Stimulated activated CD4-positive, alpha-beta T cell treated with anti-CD3 and anti-CD28 coated beads, Interleukin-2, amount 100 ng/mL, for 48 hours (primary cell): ENCODE data around the gene GPR62.
A peak's percentile ranks its signal among the peaks of the same experiment; 100 is the strongest.

Source experiments
- DNase-seq, 2 donors: peaks; one replicate each; pipeline ENCODE4 v3.0.0-alpha.2; 2020

GPR62 gene

DNA sequence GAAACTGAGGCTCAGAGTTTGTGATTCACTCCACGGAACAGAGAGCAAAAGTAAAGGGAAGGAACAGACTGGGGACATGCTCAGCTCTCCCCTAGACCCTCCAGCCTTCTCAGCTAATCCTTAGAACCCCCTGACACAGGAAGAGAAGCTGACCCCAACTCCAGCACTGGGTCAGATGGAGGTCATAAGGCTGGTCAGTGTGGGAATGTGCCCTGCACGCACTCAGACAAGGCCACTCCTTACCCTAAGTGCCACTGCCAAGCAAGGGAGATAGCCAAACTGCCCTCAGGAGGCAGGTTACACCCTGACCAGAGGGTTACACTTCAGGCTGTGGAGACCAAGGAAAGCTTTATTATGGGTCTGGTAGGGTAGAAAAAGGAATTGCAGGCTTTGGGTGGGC is 39.3 kb downstream of the GPR62 start:
- no peak for DNase-seq

DNA sequence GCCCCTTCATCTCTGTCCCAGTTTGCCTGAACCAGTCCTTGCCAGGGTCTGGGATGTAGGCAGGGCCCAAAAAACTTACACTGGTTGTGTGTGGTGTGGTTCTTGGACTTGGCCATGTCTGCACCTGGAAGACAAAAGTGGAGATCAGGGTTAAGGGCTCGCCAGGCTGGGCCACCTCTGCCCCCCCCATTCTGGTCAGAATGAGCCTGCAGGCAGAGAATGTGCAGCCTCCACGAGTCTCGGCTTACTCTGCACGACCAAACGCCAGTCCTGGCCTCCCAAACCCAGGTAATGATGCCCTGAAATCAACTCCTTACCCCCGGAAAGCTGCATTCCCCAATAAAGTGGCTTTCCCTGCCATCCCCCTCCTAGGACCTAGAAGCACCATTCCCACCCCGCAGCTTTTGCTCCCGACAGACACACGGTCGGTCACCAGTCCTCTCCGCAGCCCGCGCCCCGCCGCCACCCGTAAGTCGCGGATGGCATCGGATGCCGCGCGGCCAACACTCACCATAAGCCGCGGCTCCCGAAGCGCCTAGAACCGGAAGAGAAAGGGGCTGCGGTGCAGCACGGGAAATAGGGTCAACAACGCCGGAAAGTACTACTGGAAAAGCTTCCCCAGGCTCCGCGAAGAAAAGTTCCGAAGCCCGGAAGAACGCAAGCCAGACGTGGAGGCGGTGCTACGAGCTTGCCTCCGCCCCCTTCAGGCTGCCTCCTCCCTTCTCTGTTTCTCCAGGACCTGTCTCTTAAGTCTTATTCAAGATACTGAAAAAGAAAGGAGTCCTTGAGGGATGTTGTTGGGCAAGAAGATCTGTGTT is 40.4 kb downstream of the GPR62 start, which contains the start of gene RPL29:
Gene RPL29, minus strand, starts transcription at position 550 of the 818 bp plus-strand sequence. Its CDS starts 434 bp downstream, at position 116.
- DNase-seq, result peak; percentile 85 to 88

DNA sequence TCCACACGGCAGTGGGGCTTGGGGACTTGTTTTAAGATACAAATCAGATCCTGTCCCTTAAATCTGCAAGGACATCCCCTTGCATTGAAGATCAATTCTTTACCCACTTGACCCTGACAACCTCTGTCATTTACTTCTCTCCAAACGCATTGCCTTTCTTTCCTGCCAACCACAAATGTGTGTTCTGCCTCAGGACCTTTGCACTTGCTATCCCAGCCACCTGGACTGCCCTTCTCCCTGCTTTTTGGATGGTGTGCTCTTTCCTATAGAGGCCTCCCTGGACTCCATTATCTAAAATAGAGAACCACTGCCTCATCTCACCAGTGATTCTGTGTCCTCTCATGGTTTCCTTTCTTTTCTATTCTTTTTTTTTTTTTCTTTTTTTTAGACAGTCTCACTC is 42.0 kb downstream of the GPR62 start:
- no peak for DNase-seq

DNA sequence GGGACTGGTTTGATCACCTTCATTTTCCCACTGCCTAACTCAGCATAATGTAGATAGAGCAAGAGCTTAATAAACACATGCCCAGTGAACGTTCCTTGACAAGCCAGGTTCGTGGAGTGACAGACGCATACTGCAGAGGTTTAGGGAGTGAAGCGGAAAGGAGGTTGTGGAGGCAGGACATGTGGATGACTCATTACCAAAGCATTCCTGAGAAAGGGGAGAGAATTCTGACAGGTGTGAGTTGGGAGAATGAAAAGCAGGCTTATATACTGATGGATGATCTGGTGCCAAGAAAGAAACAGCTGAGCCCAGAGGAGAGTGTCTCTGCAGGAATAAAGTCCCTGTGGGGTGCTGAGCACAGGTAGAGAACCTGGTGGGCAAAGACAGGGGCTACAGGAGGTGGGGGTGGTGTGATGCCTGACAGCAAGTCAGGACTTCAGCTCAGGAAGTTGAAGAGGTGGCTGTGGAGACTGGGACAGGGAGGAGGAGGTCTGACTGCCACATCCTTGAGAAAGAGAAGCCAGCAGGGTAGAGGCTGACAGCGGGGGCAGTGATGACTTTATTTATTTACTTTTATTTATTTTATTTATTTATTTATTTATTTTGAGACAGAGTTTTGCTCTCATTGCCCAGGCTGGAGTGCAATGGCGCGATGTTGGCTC is 42.9 kb downstream of the GPR62 start:
- no peak for DNase-seq

DNA sequence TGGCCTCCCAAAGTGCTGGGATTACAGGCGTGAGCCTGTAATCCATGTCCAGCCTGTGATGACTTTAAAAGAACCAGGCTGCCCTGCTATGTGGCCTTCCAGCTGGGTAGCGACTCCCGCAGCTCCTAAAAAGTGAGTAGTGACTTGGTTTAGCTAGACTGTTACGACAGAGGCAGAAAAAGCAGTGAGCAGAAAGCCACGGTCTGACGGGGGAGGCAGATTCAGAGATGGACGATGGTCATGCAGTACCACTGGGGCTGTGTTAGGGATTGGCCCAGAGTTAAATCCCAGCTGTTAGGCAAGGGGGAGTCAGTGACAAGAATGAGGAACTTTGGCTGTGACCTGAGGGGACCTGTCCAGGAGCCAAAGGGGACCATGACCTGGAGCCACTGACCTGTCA is 43.6 kb downstream of the GPR62 start:
- no peak for DNase-seq

DNA sequence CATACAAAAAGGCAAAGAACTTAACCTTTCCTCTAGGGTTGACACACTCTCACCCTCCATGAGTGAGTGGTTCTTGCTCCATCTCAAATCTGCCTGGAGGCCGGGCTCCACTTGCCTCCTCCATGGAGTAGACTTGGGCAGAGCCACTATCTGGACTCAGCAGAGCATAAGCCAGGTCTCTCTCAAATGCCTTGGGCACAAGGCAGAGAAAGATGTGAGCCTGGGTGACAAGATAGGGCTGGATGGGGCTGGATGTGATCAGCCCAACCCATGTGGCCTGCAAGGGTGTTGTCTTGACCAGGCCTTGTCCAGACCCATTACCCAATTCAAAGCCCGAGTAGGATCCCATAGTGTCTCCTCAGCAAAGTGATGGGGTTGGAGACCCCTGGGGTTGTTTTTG is 44.7 kb downstream of the GPR62 start:
- no peak for DNase-seq

DNA sequence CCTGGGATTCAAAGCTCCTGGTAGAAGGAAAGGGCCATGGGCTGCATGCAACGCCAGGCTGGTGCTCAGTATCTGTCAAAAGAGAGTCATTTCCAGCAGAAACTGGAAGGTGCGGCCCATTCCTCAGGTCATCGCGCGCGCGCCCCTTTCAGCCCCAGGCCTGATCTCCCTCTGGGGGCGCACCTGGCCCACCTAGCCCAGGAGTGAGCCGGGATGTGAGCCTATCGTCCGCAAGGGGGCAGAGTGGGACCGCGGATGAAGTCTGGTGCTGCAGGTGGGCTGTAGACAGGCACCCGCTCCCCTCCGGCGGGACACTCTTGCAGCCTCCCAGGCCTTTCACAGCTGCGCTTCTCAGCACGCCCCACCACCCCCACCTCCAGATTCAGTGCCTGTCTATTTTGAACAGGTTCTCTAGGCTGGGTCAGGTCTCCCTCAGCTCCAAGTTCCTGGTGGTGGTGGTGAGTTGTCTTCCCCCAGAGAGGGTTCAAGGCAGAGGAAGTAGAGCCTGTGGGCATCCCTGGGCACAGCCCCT is 46.3 kb downstream of the GPR62 start:
- DNase-seq, result peak; percentile 79 to 84

DNA sequence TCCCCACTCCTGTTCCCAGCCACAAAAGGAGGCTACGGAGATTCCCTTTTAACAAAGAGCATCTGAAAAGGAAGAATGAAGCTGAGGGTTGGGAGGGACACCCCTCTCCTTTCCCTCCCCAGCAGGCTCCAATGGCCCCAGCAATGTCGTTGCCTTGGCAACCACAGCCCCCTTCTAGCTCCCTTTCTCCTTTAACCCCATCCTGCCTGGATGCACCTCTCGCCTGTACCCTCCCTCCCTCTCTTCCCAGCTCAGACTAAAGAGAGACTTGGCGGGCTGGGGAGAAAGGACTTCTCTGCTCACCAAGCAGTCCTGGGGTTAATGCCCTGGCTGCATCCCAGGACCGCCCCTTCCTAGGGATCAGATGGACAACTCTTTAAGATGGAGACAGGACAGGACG is 47.6 kb downstream of the GPR62 start:
- DNase-seq, result no peak

DNA sequence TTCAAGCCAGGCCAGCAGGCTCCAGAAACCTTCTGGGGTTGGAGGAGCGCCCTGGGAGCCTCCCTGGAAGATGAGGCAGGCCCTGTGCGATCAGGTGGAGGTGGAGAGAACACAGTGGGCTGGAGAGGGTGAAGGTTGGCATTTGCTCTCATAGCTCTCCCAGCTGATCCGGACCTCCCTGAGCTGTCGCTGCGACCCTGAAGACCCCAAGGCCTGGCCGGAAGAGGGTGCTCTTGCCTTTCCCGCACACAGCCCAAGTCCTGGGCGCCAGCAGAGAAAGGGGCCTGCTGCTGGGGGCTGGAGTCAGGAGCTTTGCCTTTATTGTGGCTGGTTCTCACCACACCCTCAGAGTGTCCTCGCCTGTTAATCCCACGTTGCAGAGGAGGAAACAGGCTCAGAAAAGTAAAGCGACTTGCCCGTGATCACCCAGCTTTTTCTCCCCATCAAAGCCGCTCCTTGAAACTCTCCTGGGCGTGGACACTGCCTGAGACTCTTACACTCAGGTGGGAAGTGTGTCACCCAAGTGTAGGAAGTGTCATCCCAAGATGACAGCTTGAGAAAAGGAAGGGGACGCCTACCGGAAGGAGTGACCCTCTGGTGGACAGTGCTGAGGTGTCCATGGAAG is 49.1 kb downstream of the GPR62 start:
- DNase-seq, result no peak

DNA sequence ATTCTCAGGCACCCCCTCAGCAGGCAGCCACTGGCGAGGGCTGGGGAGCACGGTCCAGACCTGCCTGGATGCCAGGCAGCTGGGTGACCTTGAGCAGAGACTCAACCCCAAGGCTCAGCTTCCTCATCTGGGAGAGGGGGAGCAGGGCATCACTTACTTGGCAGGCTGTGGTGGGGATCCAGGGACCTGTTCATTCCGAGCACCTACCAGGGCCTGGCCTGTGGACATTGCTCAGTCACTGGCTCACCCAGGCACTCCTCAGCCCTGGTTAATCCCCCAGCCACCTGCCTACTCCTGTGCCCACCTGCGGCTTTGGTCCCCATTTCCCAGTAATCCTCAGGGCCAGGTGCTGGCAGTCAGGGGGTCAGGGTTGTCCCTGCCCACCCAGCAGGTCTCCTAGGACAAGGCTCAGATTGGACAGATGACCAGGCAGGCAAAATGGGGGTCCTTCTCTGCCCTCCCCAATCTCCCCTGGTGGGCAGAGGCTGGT is 49.8 kb downstream of the GPR62 start:
- no peak for DNase-seq

DNA sequence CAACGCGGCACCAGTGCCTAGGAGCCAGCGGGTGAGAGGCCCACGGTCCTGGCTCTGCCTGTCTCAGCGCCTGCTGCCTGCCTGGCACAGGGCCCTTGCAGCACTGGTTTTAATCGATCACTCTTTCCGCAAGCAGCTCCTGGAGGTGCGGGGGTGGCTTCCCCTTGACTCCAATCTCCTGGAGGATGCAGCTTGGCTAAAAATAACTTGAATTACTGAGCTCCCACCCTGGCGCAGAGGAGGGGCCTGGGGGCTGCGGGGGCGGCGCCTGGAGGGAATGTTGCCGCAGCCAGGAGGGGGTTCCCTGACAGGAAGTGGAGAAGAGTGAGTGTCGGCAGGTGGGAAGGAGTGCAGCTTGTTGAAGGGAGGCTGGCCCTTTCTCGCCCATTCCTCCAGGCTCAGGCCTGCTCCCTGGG is 50.4 kb downstream of the GPR62 start:
- no peak for DNase-seq

DNA sequence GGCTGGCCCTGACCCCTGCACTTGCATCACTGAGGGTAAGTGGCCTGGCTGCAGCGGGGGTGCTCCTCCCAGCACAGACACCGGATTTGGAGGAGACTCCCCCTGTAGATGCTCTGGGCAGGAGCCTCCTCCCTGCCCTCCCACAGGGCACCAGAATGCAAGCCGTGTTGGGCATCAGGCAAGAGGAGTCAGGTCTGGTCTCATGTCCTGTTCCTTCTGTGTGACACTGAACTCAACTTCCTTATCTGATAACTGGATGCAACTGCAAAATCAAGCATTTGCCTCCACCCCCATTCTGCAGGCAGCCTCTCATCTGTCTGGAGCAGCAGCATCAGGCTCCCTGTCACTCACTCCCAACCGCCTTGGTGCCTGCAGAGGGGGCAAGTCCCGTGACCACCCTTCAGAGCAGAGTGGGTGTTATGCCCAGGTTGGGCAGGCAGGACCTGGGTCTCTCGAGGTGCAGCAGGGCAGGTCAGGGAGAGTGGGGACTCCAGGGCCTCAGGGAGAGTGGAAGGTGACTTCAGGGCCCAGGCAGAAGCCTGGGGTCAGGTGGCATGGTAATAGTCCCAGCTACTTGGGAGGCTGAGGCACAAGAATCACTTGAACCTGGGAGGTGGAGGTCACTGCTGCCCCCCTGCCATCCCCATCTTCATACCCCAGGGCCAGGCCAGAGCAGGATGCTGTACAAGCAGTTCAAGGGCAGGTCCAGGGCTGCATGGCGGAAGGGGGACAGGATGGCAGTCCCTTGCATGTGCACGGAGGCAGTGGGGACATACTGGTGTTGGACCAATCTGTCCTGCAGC is 51.0 kb downstream of the GPR62 start:
- no peak for DNase-seq

DNA sequence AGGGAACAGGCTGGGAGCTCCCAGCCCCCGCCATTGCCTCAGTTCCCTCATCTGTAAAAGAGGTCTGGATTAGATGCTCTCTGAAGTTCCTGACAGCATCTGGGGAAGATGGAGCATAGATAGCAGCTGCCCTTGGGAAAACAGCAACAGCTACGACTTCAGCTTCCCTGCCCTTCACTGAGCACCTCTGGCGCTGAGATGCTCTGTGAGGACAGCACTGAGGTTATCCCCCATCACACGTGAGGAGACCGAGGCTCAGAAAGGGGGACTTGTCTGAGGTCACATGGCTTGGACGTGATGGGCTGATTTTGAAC is 51.6 kb downstream of the GPR62 start:
- DNase-seq, result no peak
